Astrocyte (in vitro differentiated cells and primary cell): ENCODE measurements around the gene SUPT16H. TPM values are rescaled to one million over a fixed set of nuclear protein-coding genes. Genes with fewer than 3 reads are reported as not detected.

Experiments used
- DNase-seq: peaks from one replicate; pipeline ENCODE4 v3.0.0-alpha.2; 2010; ENCODE audit warnings: low read depth
- FAIRE-seq: peaks from 2 replicates; lab custom pipeline; 2011; peaks lifted over from hg19 to GRCh38; lab: Jason Lieb, UNC
- H2AFZ ChIP-seq: 2 replicates; pipeline ENCODE4 v1.6.0; 2012; ENCODE audit warnings: low read depth, low read length, inconsistent platforms
- H3K27ac ChIP-seq: 2 replicates; pipeline ENCODE4 v1.5.1; 2011; ENCODE audit warnings: low read depth, low read length, inconsistent platforms
- H3K27me3 ChIP-seq: 2 replicates; pipeline ENCODE4 v1.6.0; 2011; ENCODE audit warnings: low read length, inconsistent platforms; ENCODE audit not compliant: insufficient read depth
- H3K36me3 ChIP-seq: 2 replicates; pipeline ENCODE4 v1.5.1; 2011; ENCODE audit warnings: low read length, inconsistent platforms; ENCODE audit not compliant: insufficient read depth
- H3K4me1 ChIP-seq: 2 replicates; pipeline ENCODE4 v1.5.1; 2011; ENCODE audit warnings: low read length, inconsistent platforms; ENCODE audit not compliant: insufficient read depth
- H3K4me2 ChIP-seq: 2 replicates; pipeline ENCODE4 v1.6.0; 2012; ENCODE audit warnings: low read length, inconsistent platforms
- H3K4me3 ChIP-seq: 2 replicates; pipeline ENCODE4 v1.5.1; 2011; ENCODE audit warnings: low read depth, mild to moderate bottlenecking, low read length, inconsistent platforms; ENCODE audit not compliant: insufficient read depth
- H3K79me2 ChIP-seq: 2 replicates; pipeline ENCODE4 v1.6.0; 2012; ENCODE audit warnings: mild to moderate bottlenecking, low read length, inconsistent platforms; ENCODE audit not compliant: insufficient read depth
- H3K9ac ChIP-seq: 2 replicates; pipeline ENCODE4 v1.6.0; 2012; ENCODE audit warnings: mild to moderate bottlenecking, low read length, inconsistent platforms
- H3K9me3 ChIP-seq: 2 replicates; pipeline ENCODE4 v1.5.1; 2012; ENCODE audit warnings: low read depth, mild to moderate bottlenecking, low read length, inconsistent platforms; ENCODE audit not compliant: insufficient read depth
- H4K20me1 ChIP-seq: 2 replicates; pipeline ENCODE4 v1.6.0; 2012; ENCODE audit warnings: low read length, inconsistent platforms; ENCODE audit not compliant: insufficient read depth
- H3K27ac Mint-ChIP-seq: one replicate; pipeline ENCODE4 v1.8.0; 2021; ENCODE audit warnings: mild to moderate bottlenecking, mixed read lengths; ENCODE audit not compliant: unreplicated experiment
- H3K27me3 Mint-ChIP-seq: one replicate; pipeline ENCODE4 v1.8.0; 2021; ENCODE audit warnings: low read depth, mixed read lengths; ENCODE audit not compliant: unreplicated experiment
- H3K36me3 Mint-ChIP-seq: one replicate; pipeline ENCODE4 v1.8.0; 2021; ENCODE audit warnings: low read depth, mixed read lengths; ENCODE audit not compliant: unreplicated experiment
- H3K4me1 Mint-ChIP-seq: one replicate; pipeline ENCODE4 v1.8.0; 2021; ENCODE audit warnings: low read depth, mixed read lengths; ENCODE audit not compliant: unreplicated experiment
- H3K4me3 Mint-ChIP-seq: one replicate; pipeline ENCODE4 v1.8.0; 2021; ENCODE audit warnings: mild to moderate bottlenecking, moderate library complexity, mixed read lengths; ENCODE audit not compliant: unreplicated experiment
- H3K9me3 Mint-ChIP-seq: one replicate; pipeline ENCODE4 v1.8.0; 2021; ENCODE audit warnings: mild to moderate bottlenecking, mixed read lengths; ENCODE audit not compliant: unreplicated experiment
- CTCF ChIP-seq: IDR thresholded peaks from 2 replicates; pipeline ENCODE4 v1.5.1; 2011; ENCODE audit warnings: low read depth, mild to moderate bottlenecking, inconsistent platforms, low read length, moderate library complexity; ENCODE audit not compliant: insufficient read depth
- EZH2 ChIP-seq: IDR thresholded peaks from 2 replicates; pipeline ENCODE4 v1.6.1; 2012; ENCODE audit warnings: mild to moderate bottlenecking, low read length, inconsistent platforms; ENCODE audit not compliant: insufficient read depth
- total RNA-seq: library from RNA; stranded (reverse); gene quantifications from 2 replicates; pipeline ENCODE4 v1.2.1, GENCODE V29; 2021

The SUPT16H gene
- total RNA-seq, 1 donor from 2014 or later: 74.3 TPM

- Mint-ChIP-seq H3K4me1 (no peaks in the 10 kb centered on the region), H3K36me3 (peaks cover 24% of the 10 kb centered on the region), H3K27ac (no peak overlapping the region), H3K9me3 (no peaks in the 10 kb centered on the region), H3K27me3 (no peaks in the 10 kb centered on the region), H3K4me3 (no peak overlapping the region)
- H4K20me1 ChIP-seq: peaks cover 3% of the 10 kb centered on the region
- no peaks in the 10 kb centered on the region for H3K4me1 ChIP-seq
- peaks cover 61% of the 10 kb centered on the region for H3K36me3 ChIP-seq
- TF ChIP-seq CTCF (no peak), EZH2 (no peak)
- H2AFZ ChIP-seq: no peak overlapping the region
- H3K9ac ChIP-seq: no peak overlapping the region
- H3K79me2 ChIP-seq: peaks cover 6% of the 10 kb centered on the region
- H3K9me3 ChIP-seq: no peaks in the 10 kb centered on the region
- no peak overlapping the region for H3K4me2 ChIP-seq
- no peaks in the 10 kb centered on the region for H3K27me3 ChIP-seq
- no peak overlapping the region for H3K27ac ChIP-seq
- FAIRE-seq: no peak
- no peak overlapping the region for H3K4me3 ChIP-seq
- DNase-seq: no peak
Measured at GRCh38 chr14:21414137-21414631, 30.4 kb upstream of the SUPT16H start.

- H2AFZ ChIP-seq: no peak overlapping the region
- H3K4me1 ChIP-seq: peaks cover 5% of the 10 kb centered on the region
- peaks cover 25% of the 10 kb centered on the region for H3K36me3 Mint-ChIP-seq
- H3K4me1 Mint-ChIP-seq: peaks cover 14% of the 10 kb centered on the region
- no peak overlapping the region for H3K4me2 ChIP-seq
- no peak overlapping the region for H3K4me3 Mint-ChIP-seq
- peak overlapping the region; percentile 77 for H3K27ac Mint-ChIP-seq
- no peaks in the 10 kb centered on the region for H3K9me3 Mint-ChIP-seq
- H3K27me3 Mint-ChIP-seq: no peaks in the 10 kb centered on the region
- H3K36me3 ChIP-seq: peaks cover 71% of the 10 kb centered on the region
- H3K9ac ChIP-seq: no peak overlapping the region
- H3K27ac ChIP-seq: no peak overlapping the region
- H3K27me3 ChIP-seq: no peaks in the 10 kb centered on the region
- no peaks in the 10 kb centered on the region for H3K9me3 ChIP-seq
- DNase-seq: peak; percentile 61
- H4K20me1 ChIP-seq: no peaks in the 10 kb centered on the region
- no peak overlapping the region for H3K4me3 ChIP-seq
- TF ChIP-seq EZH2 (no peak), CTCF (no peak)
- no peaks in the 10 kb centered on the region for H3K79me2 ChIP-seq
- FAIRE-seq: no peak
Measured at GRCh38 chr14:21408147-21408546, 24.3 kb upstream of the SUPT16H start.

DNA sequence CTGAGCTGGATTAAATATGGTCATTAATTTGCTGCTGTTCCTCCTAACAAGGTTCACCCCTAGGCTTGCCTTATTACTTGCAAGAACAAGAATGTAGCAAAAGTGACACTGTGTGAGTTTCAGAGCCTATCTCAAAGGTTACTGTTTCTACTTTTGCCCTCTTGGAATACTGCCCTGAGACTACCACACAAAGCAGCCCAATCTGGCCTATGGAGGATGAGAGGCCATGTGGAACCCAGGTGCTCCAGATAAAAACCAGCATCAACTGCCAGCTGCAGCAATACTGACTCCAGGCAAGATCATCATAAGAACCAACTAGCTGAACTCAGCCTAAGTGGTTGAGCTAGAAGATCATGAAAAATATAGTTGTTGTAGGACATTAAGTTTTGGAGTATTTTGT lies 22.4 kb upstream of the SUPT16H start:
- peaks cover 24% of the 10 kb centered on the region for H3K36me3 Mint-ChIP-seq
- peaks cover 76% of the 10 kb centered on the region for H3K36me3 ChIP-seq
- H2AFZ ChIP-seq: no peak overlapping the region
- H3K27me3 ChIP-seq: no peaks in the 10 kb centered on the region
- no peak overlapping the region for H3K9ac ChIP-seq
- no peaks in the 10 kb centered on the region for H3K9me3 Mint-ChIP-seq
- FAIRE-seq: no peak
- no peaks in the 10 kb centered on the region for H3K9me3 ChIP-seq
- DNase-seq: no peak
- no peaks in the 10 kb centered on the region for H3K79me2 ChIP-seq
- peaks cover 14% of the 10 kb centered on the region for H3K4me1 Mint-ChIP-seq
- H3K4me3 ChIP-seq: no peak overlapping the region
- no peak overlapping the region for H3K4me2 ChIP-seq
- TF ChIP-seq CTCF: no peak
- TF ChIP-seq EZH2: no peak
- H4K20me1 ChIP-seq: no peaks in the 10 kb centered on the region
- no peaks in the 10 kb centered on the region for H3K27me3 Mint-ChIP-seq
- H3K27ac Mint-ChIP-seq: no peak overlapping the region
- peaks cover 5% of the 10 kb centered on the region for H3K4me1 ChIP-seq
- no peak overlapping the region for H3K27ac ChIP-seq
- no peak overlapping the region for H3K4me3 Mint-ChIP-seq
